NCI-H1694 treated with DMSO at 0.1 percent for 48 hours (cell line): ENCODE measurements around the gene ZNF705A.
"Not testable (repeated sequence)": the region's sequence is repeated elsewhere in the genome, so short reads cannot be mapped to it uniquely, and the experiment has no call there.

Experiments used
- DNase-seq: peaks from one replicate; lab custom pipeline; 2025; lab: John Stamatoyannopoulos, UW

The ZNF705A gene

DNA sequence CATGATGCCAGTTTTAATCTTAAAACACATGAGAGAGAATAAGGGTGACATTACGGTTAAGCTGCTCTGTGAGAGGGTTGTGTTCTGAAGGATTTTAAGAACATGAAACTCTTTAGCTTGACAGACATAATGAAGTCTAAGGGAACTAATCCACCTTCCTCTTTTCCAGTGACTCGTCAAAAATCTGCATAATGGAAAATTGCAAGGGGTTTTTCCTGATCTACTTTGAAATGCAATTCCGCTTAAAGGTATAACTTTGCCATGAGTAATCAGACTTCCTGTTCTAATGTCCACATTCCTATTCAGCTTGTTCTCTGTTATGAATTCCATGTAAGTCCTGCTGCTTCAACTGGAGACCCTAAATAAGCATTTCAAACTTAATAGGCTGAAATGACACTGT is at the start of gene ZNF705A:
Gene ZNF705A (plus strand): TSS at position 171 of the 400 bp plus-strand sequence. CDS start 15,611 bp downstream, outside the sequence.
- no peak for DNase-seq

- peak; percentile 56 for DNase-seq
Observed at GRCh38 chr12:8108808-8109398, 47.9 kb upstream of the ZNF705A start.

- DNase-seq = not testable (repeated sequence)
Observed at GRCh38 chr12:8113117-8113516, 43.7 kb upstream of the ZNF705A start.

GRCh38 chr12:8120072-8120713 is 36.6 kb upstream of the ZNF705A start:
- DNase-seq = no peak

DNA sequence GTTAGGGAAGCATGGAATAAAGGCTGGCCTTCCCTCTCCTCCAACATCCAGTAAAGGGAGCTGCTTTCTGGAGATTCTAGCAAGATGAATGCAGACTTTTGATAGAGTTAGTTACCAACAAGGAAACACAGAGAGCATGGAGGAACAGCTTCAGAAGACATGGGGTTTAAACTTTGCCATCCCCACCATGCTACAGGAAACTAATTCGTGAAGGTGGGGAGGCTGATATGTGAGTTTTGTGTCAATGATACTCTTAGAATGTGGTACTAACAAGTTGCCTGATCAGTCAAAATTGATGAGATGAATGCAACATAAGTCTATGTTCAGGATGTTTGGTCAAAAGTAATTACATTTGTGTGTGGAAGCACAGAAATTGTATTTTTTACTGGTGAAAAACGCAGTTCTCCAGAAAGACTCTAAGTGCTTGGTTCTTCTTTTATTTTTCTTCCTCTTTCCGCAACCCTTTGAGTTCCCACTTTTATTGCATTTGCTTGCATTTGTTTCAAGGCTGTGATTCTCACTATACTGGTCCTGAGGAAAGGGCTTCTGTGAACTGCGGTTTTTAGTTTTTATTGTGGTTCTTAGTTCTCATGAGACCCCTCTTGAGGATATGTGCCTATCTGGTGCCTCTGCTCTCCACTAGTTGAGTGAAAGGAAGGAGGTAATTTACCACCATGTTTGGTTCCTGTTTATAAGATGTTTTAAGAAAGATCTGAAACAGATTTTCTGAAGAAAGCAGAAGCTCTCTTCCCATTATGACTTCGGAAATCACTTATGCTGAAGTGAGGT is 33.5 kb upstream of the ZNF705A start, which contains the start of gene CLEC4A:
Gene CLEC4A (plus strand): TSS at position 494 of the 789 bp plus-strand sequence. CDS start 262 bp downstream, at position 756.
- no peak for DNase-seq

- DNase-seq = no peak
Observed at GRCh38 chr12:8127138-8127537, 29.7 kb upstream of the ZNF705A start.

GRCh38 chr12:8133636-8134397 is 23.0 kb upstream of the ZNF705A start:
- DNase-seq = not testable (repeated sequence)

DNA sequence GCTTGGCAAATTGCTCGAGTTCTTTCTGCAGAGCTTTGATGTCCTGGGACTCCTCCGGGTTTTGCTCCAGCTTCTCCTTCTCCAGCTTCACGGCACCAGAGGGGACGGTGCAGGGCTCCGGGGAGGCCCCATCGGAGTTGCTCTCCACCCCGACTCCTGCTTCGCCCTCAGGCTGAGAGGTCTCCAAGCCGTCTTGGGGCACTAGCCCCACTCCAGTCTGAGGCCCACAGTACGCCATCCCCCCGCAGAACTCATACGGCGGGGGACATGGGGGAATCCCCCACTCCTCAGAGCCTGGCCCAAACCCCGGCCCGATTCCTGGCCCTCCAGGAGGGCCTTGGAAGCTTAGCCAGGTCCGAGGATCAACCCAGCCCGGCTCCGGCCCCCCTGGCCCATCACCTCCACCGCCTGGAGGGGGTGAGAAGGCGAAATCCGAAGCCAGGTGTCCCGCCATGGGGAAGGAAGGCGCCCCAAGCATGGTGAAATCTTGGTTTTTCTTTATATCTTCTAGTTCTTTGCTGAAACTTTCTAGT is 22.4 kb upstream of the ZNF705A start:
- DNase-seq = not testable (repeated sequence)

- DNase-seq = not testable (repeated sequence)
Observed at GRCh38 chr12:8141647-8142046, 15.2 kb upstream of the ZNF705A start.

- DNase-seq = no peak
Observed at GRCh38 chr12:8143261-8143660, 13.6 kb upstream of the ZNF705A start.

DNA sequence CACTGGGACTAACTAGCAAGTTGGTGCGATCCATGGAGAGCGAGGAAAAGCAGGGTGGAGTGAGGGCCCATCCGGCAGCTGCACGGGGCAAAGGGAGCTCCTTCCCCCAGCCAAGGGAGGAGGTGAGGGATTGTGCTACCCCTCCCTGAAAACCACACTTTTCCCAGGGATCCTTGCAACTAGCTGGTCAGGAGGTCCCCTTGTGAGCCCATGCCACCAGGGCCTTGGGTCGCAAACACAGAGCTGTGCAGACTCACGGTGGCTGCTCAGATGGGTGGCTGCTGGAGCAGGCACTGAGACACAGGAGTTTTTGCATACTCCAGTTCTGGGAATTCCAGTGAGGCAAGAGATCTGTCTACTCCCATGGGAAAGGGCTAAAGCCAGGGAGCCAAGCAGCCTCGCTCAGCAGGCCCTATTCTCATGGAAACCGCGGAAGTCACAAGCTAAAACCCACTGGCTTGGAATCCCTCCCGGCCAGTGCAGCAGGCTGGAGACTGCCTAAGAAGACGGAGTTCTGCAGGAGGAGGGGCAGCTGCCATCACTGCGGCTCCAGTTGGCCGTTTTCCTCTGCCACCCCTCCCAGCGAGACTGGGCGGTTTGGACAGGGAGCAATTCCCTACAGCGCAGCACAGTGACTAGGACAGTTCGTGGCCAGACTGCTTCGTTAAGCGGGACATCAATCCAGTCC is 10.9 kb upstream of the ZNF705A start:
- DNase-seq = no peak

DNA sequence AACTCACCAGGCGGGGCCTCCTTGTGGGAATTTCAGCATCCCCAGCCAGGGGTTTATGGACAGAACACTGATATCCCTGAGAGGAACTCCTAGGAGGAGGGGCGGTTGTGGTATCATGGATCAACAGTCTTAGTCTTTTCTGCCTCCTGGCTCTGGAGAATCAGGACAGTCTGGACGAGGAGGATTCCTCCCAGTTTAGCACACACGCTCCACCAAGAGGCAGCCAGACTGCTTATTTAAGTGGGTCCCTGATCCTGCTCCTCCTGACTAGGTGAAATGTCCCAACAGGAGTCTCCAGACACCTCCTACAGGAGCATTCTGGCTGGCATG is 10.4 kb upstream of the ZNF705A start:
- no peak for DNase-seq

- DNase-seq = no peak
Observed at GRCh38 chr12:8154526-8154925, 2.3 kb upstream of the ZNF705A start.

GRCh38 chr12:8156416-8156815 is 399 bp upstream of the ZNF705A start:
- DNase-seq = no peak

GRCh38 chr12:8157484-8158198 is 826 bp downstream of the ZNF705A start:
- DNase-seq = no peak

- DNase-seq = not testable (repeated sequence)
Observed at GRCh38 chr12:8172911-8173310, 16.1 kb downstream of the ZNF705A start.

DNA sequence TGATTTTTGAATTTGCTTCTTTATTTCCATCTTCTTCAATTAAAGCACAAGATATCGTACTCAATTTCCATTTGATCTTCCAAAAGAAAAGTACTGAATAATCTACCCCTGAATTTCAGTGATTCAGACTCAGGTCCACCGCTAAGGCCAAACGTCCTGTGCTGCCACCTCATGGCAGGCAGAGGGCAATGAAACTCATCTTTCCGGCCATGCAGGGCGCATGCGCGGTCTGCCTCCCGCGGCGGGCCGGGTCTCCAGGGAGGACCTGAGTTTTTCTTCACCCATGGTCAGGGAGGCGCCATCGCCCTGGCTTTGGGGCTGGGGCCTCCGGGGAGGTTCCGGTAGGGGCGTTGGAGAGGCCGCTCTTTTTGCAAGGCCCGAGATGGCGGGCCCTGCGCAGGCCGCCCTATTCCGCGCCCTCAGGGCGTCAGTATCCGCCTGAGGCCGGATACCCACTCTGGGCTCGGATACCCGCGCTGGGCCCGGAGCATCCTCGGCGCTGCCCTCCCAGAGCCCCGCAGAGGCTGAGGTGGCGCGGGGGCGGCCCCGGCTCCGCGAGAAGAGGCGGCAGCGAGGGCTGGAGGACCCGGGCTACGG is 23.3 kb downstream of the ZNF705A start:
- peak; percentile 28 for DNase-seq

DNA sequence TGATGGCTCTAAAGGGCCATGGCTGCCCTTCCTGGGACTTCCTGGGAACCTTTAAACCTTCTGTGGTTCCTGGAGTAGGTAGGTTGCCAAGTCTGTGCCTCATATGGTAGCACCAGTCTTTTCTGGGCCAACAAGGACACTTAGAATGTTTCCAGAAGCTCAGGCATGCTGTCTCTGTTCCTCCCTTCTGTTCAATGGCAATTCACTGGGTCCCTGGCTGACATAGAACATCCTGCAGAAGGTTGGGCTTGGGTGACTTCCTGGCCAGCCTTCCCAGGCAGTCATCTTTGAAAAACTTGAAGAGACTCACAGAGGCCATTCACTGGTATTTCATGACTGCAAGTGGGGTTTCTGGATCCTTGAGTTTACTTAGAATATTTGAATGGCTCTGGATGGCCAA is 24.5 kb downstream of the ZNF705A start:
- DNase-seq = not testable (repeated sequence)

- DNase-seq = not testable (repeated sequence)
Observed at GRCh38 chr12:8182923-8183322, 26.1 kb downstream of the ZNF705A start.

DNA sequence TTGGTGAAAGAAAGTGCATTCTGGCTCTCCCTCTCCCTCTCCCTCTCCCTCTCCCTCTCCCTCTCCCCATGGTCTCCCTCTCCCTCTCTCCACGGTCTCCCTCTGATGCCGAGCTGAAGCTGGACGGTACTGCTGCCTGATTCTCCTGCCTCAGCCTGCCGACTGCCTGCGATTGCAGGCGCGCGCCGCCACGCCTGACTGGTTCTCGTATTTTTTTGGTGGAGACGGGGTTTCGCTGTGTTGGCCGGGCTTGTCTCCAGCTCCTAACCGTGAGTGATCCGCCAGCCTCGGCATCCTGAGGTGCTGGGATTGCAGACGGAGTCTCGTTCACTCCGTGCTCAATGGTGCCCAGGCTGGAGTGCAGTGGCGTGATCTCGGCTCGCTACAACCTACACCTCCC is 26.5 kb downstream of the ZNF705A start:
- not testable (repeated sequence) for DNase-seq
